Measurements from ENCODE around the gene RARRES1. TPM values are rescaled to one million over a fixed set of nuclear protein-coding genes. Genes with fewer than 3 reads are reported as not detected.

The RARRES1 gene
- total RNA-seq, 1 experiment from 2014 or later = 0.20 TPM

- Histone ChIP-seq H3K9me3 (ENCODE audit: control insufficient read depth in 1 of 2, insufficient read depth in 1 of 2, low read depth in 1 of 2, low read length in 2 of 2) (no peaks in the 10 kb centered on the region), H3K4me1 (ENCODE audit: control insufficient read depth in 1 of 2, insufficient read depth in 2 of 2, low read length in 2 of 2) (no peaks in the 10 kb centered on the region), H3K27me3 (ENCODE audit: insufficient read depth, low read length) (no peaks in the 10 kb centered on the region), H3K27ac (ENCODE audit: low read depth, low read length) (no peak overlapping the region), H3K9me2 (ENCODE audit: insufficient read depth) (no peaks in the 10 kb centered on the region), H2AFZ (ENCODE audit: low read depth, low read length, poor library complexity, severe bottlenecking) (no peak overlapping the region), H4K20me1 (ENCODE audit: insufficient read depth) (no peaks in the 10 kb centered on the region), H3K4me2 (ENCODE audit: low read length) (no peak overlapping the region), H3K36me3 (ENCODE audit: control insufficient read depth in 1 of 2, insufficient read depth in 2 of 2, low read length in 2 of 2) (no peaks in the 10 kb centered on the region), H3K9ac (ENCODE audit: low read length) (no peak overlapping the region), H3K4me3 (replicated peaks in 1 of 2; ENCODE audit: low read depth in 1 of 2, low read length in 2 of 2) (no peak overlapping the region), H3K79me2 (ENCODE audit: insufficient read depth, low read length) (no peaks in the 10 kb centered on the region)
- TF ChIP-seq POLR2A (IDR thresholded peaks at IDR 0.05; ENCODE audit: borderline replicate concordance, extremely low read depth, insufficient read depth, insufficient read length) = no peak
- TF ChIP-seq EZH2 (IDR thresholded peaks at IDR 0.05) = no peak
- TF ChIP-seq, protein P1, sequence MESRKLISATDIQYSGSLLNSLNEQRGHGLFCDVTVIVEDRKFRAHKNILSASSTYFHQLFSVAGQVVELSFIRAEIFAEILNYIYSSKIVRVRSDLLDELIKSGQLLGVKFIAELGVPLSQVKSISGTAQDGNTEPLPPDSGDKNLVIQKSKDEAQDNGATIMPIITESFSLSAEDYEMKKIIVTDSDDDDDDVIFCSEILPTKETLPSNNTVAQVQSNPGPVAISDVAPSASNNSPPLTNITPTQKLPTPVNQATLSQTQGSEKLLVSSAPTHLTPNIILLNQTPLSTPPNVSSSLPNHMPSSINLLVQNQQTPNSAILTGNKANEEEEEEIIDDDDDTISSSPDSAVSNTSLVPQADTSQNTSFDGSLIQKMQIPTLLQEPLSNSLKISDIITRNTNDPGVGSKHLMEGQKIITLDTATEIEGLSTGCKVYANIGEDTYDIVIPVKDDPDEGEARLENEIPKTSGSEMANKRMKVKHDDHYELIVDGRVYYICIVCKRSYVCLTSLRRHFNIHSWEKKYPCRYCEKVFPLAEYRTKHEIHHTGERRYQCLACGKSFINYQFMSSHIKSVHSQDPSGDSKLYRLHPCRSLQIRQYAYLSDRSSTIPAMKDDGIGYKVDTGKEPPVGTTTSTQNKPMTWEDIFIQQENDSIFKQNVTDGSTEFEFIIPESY (IDR thresholded peaks at IDR 0.05; ENCODE audit: extremely low read depth, insufficient replicate concordance, low read length) = no peak
- TF ChIP-seq TCF7L2 (IDR thresholded peaks at IDR 0.05; ENCODE audit: borderline replicate concordance, extremely low read depth, insufficient read depth, insufficient read length) = no peak
- intact Hi-C loops (cut with micrococcal nuclease) = no loop called here
- POLR2A ChIA-PET = no interaction called here
- no TSS peak for BruUV-seq (replicated peaks)
- DNase-seq (ENCODE audit: low read depth, low spot score) = no peak
- RAD21 ChIA-PET (ENCODE audit: low non-redundant PET in 1 of 2, low total read pairs in 2 of 2, uncharacterized antibody in 2 of 2, unreplicated experiment in 2 of 2) = no interaction called here
- CTCF ChIA-PET = no interaction called here
- ATAC-seq = no peak
Measured at GRCh38 chr3:158751316-158751715, 19.1 kb upstream of the RARRES1 start.

- TF ChIP-seq EZH2 (IDR thresholded peaks at IDR 0.05) (no peak), TCF7L2 (IDR thresholded peaks at IDR 0.05; ENCODE audit: borderline replicate concordance, extremely low read depth, insufficient read depth, insufficient read length) (no peak), SIN3A (IDR thresholded peaks at IDR 0.05; ENCODE audit: low read depth) (no peak), CBX3 (IDR thresholded peaks at IDR 0.05; ENCODE audit: low read depth) (no peak), ZFX (IDR thresholded peaks at IDR 0.05) (no peak), ZNF274 (IDR thresholded peaks at IDR 0.05; ENCODE audit: low read depth, low read length) (no peak)
- TF ChIP-seq, protein P1 (IDR thresholded peaks at IDR 0.05; ENCODE audit: extremely low read depth, insufficient replicate concordance, low read length) = no peak
- no peaks in the 10 kb centered on the region for H3K36me3 ChIP-seq (ENCODE audit: control insufficient read depth in 1 of 2, insufficient read depth in 2 of 2, low read length in 2 of 2)
- intact Hi-C loops (cut with micrococcal nuclease) = no loop called here
- RAD21 ChIA-PET (ENCODE audit: low non-redundant PET in 1 of 2, low total read pairs in 2 of 2, uncharacterized antibody in 2 of 2, unreplicated experiment in 2 of 2) = no interaction called here
- DNase-seq (ENCODE audit: low read depth, low spot score) (no peak), ATAC-seq (no peak)
- no peak overlapping the region for H3K9ac ChIP-seq (ENCODE audit: low read length)
- H3K4me2 ChIP-seq (ENCODE audit: low read length) = no peak overlapping the region
- H3K4me1 ChIP-seq (ENCODE audit: control insufficient read depth in 1 of 2, insufficient read depth in 2 of 2, low read length in 2 of 2) = no peaks in the 10 kb centered on the region
- no peaks in the 10 kb centered on the region for H3K79me2 ChIP-seq (ENCODE audit: insufficient read depth, low read length)
- no peak overlapping the region for H3K27ac ChIP-seq (ENCODE audit: low read depth, low read length)
- H3K27me3 ChIP-seq (ENCODE audit: insufficient read depth, low read length) = no peaks in the 10 kb centered on the region
- BruUV-seq (replicated peaks) = no TSS peak
- H3K9me2 ChIP-seq (ENCODE audit: insufficient read depth) = no peaks in the 10 kb centered on the region
- no peaks in the 10 kb centered on the region for H3K9me3 ChIP-seq (ENCODE audit: control insufficient read depth in 1 of 2, insufficient read depth in 1 of 2, low read depth in 1 of 2, low read length in 2 of 2)
- H4K20me1 ChIP-seq (ENCODE audit: insufficient read depth) = no peaks in the 10 kb centered on the region
- no peak overlapping the region for H3K4me3 ChIP-seq (replicated peaks in 1 of 2; ENCODE audit: low read depth in 1 of 2, low read length in 2 of 2)
- CTCF ChIA-PET = no interaction called here
- POLR2A ChIA-PET = no interaction called here
- H2AFZ ChIP-seq (ENCODE audit: low read depth, low read length, poor library complexity, severe bottlenecking) = no peak overlapping the region
Measured at GRCh38 chr3:158750016-158750415, 17.8 kb upstream of the RARRES1 start.

Data from HCT116 (cell line).